Endodermal cell (in vitro differentiated cells): ENCODE results near the gene TTC21A. TPM values are rescaled to one million over a fixed set of nuclear protein-coding genes. Genes with fewer than 3 reads are reported as not detected.

Source experiments
- DNase-seq: peaks from one replicate; pipeline ENCODE4 v3.0.0-alpha.2; 2017
- H3K27ac ChIP-seq: 2 replicates; pipeline ENCODE4 v1.5.1; 2013; ENCODE audit warnings: mild to moderate bottlenecking, low read depth, low read length, moderate library complexity
- H3K27me3 ChIP-seq: 2 replicates; pipeline ENCODE4 v1.6.1; 2013; ENCODE audit warnings: mild to moderate bottlenecking, low read length, moderate library complexity; ENCODE audit not compliant: insufficient read depth, control insufficient read depth, poor library complexity, severe bottlenecking
- H3K36me3 ChIP-seq: 2 replicates; pipeline ENCODE4 v1.7.0; 2013; ENCODE audit warnings: mild to moderate bottlenecking, low read length, moderate library complexity; ENCODE audit not compliant: control insufficient read depth, insufficient read depth
- H3K4me1 ChIP-seq: one replicate; pipeline ENCODE4 v1.7.0; 2013; ENCODE audit warnings: low read length; ENCODE audit not compliant: control insufficient read depth, insufficient read depth
- H3K4me3 ChIP-seq: 2 replicates; pipeline ENCODE4 v1.5.1; 2013; ENCODE audit warnings: mild to moderate bottlenecking, low read length, moderate library complexity
- H3K9ac ChIP-seq: 2 replicates; pipeline ENCODE4 v1.6.1; 2013; ENCODE audit warnings: mild to moderate bottlenecking, low read length, moderate library complexity; ENCODE audit not compliant: poor library complexity, severe bottlenecking; ENCODE audit errors: extremely low read depth
- H3K9me3 ChIP-seq: 2 replicates; pipeline ENCODE4 v1.6.1; 2013; ENCODE audit warnings: mild to moderate bottlenecking, low read length, moderate library complexity; ENCODE audit not compliant: control insufficient read depth
- H3K27ac Mint-ChIP-seq: 2 replicates; pipeline ENCODE4 v1.8.0; 2020; ENCODE audit warnings: mixed read lengths
- H3K27me3 Mint-ChIP-seq: 2 replicates; pipeline ENCODE4 v1.8.0; 2021; ENCODE audit warnings: mild to moderate bottlenecking, mixed read lengths; ENCODE audit not compliant: insufficient read depth
- H3K36me3 Mint-ChIP-seq: 2 replicates; pipeline ENCODE4 v1.8.0; 2020; ENCODE audit warnings: low read depth, mixed read lengths
- H3K4me1 Mint-ChIP-seq: 2 replicates; pipeline ENCODE4 v1.8.0; 2020; ENCODE audit warnings: mixed read lengths
- H3K4me3 Mint-ChIP-seq: 2 replicates; pipeline ENCODE4 v1.8.0; 2020; ENCODE audit warnings: mild to moderate bottlenecking, moderate library complexity, mixed read lengths
- H3K9me3 Mint-ChIP-seq: 2 replicates; pipeline ENCODE4 v1.8.0; 2020; ENCODE audit warnings: mild to moderate bottlenecking, mixed read lengths
- CTCF ChIP-seq: fragments of 200-600 bp; sonication (generic); conservative IDR thresholded peaks from 2 replicates; pipeline ENCODE4 v1.5.0; 2021; ENCODE audit warnings: antibody characterized with exemption, mild to moderate bottlenecking
- WGBS, 2 experiments: methylation state at CpG; one replicate each; pipeline versions ENCODE4 v1.1.5 to v1.1.7; 2013; ENCODE audit warnings: missing lambda C conversion rate in 2 of 2, mixed read lengths in 1 of 2; ENCODE audit not compliant: insufficient coverage in 1 of 2, insufficient read length in 1 of 2; 5-methylcytosine and 5-hydroxymethylcytosine counted together
- total RNA-seq, 2 donors: library from RNA; stranded (reverse); fragmentation: NEBNext Ultra II Directional in 1 of 2; extraction: Animal tissue kit (Norgen Biotek cat#: 25700) in 1 of 2; gene quantifications; 2 replicates in 1 of 2; 3 replicates in 1 of 2; pipeline ENCODE4 v1.2.1, GENCODE V29; 2021

The TTC21A gene
- total RNA-seq, 2 donors from 2014 or later: 5.7 to 5.8 TPM

- peaks cover 59% of the 10 kb centered on the region for H3K36me3 Mint-ChIP-seq
Measured at GRCh38 chr3:39079530-39079929, 27.9 kb upstream of the TTC21A start.

GRCh38 chr3:39080026-39080425 lies 27.5 kb upstream of the TTC21A start:
- Histone ChIP-seq H3K27ac (no peak overlapping the region), H3K4me1 (no peaks in the 10 kb centered on the region), H3K36me3 (peaks cover 81% of the 10 kb centered on the region), H3K27me3 (no peaks in the 10 kb centered on the region), H3K9me3 (peaks cover 4% of the 10 kb centered on the region), H3K4me3 (no peak overlapping the region), H3K9ac (no peak overlapping the region)
- H3K4me3 Mint-ChIP-seq: no peak overlapping the region
- H3K9me3 Mint-ChIP-seq: no peaks in the 10 kb centered on the region
- no peak for DNase-seq
- no peaks in the 10 kb centered on the region for H3K27me3 Mint-ChIP-seq
- peak; percentile 12 for TF ChIP-seq CTCF
- no peaks in the 10 kb centered on the region for H3K4me1 Mint-ChIP-seq
- peaks cover 56% of the 10 kb centered on the region for H3K36me3 Mint-ChIP-seq
- no peak overlapping the region for H3K27ac Mint-ChIP-seq

More at GRCh38 chr3:39079530-39079929, 27.9 kb upstream of the TTC21A start:
- H3K27me3 ChIP-seq: no peaks in the 10 kb centered on the region
- Mint-ChIP-seq H3K4me1 (no peaks in the 10 kb centered on the region), H3K9me3 (no peaks in the 10 kb centered on the region), H3K4me3 (no peak overlapping the region), H3K27me3 (no peaks in the 10 kb centered on the region), H3K27ac (no peak overlapping the region)
- H3K4me3 ChIP-seq: no peak overlapping the region
- no peak for DNase-seq
- TF ChIP-seq CTCF: no peak
- H3K4me1 ChIP-seq: peaks cover under 1% of the 10 kb centered on the region
- H3K27ac ChIP-seq: no peak overlapping the region
- no peak overlapping the region for H3K9ac ChIP-seq
- H3K36me3 ChIP-seq: peaks cover 84% of the 10 kb centered on the region
- peaks cover 8% of the 10 kb centered on the region for H3K9me3 ChIP-seq

GRCh38 chr3:39082666-39083313 lies 24.7 kb upstream of the TTC21A start:
- Histone ChIP-seq H3K4me3 (no peak overlapping the region), H3K9ac (no peak overlapping the region), H3K9me3 (no peaks in the 10 kb centered on the region), H3K27ac (no peak overlapping the region), H3K27me3 (no peaks in the 10 kb centered on the region), H3K36me3 (peaks cover 81% of the 10 kb centered on the region), H3K4me1 (no peaks in the 10 kb centered on the region)
- Mint-ChIP-seq H3K27ac (peak overlapping the region; percentile 4), H3K36me3 (peaks cover 57% of the 10 kb centered on the region), H3K4me1 (no peaks in the 10 kb centered on the region), H3K27me3 (no peaks in the 10 kb centered on the region), H3K4me3 (no peak overlapping the region), H3K9me3 (no peaks in the 10 kb centered on the region)
- DNase-seq: no peak
- TF ChIP-seq CTCF: no peak
- WGBS, 2 experiments: 97 to 98% methylated on average over 4 of the region's 4 CpGs
